Cardiac fibroblast (primary cell): ENCODE data around the gene ULK4.

Experiments
- DNase-seq, 2 donors: peaks; one replicate each; pipeline versions ENCODE4 v3.0.0 to v3.0.0-alpha.2; 2010; ENCODE audit warnings: low read depth in 2 of 2
- H3K4me3 ChIP-seq, 2 donors: replicated peaks in 1 of 2; 1 replicate in 1 of 2; 2 replicates in 1 of 2; pipeline ENCODE4 v1.5.1; 2011; ENCODE audit warnings: low read depth in 2 of 2, low read length in 2 of 2, mild to moderate bottlenecking in 2 of 2, moderate library complexity in 1 of 2
- TF ChIP-seq, protein P1 (sequence below): IDR thresholded peaks from one replicate; pipeline ENCODE4 v1.5.1; 2011; ENCODE audit warnings: low read depth, mild to moderate bottlenecking, low read length, inconsistent platforms

Gene ULK4

DNA sequence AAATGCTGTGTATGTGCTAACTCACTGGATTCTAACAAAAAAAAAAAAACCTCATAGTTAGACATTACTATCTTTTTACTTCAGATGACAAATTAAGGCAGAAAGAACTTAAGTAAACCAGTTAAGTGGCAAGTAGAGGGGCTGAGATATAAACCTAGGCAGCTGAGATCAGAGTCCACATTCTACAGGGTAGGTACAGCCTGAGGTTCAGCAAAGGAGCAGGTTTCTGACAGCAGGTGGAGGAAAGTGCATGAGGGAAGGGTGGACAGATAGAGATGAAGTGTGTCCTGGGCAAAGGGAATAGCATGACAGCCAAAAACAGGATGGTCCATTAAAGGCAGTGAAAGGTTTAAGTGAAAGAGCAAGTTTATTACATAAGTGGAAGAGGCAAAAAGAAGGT, 329.2 kb downstream of the ULK4 start:
- DNase-seq: no peak
- no peak overlapping the region for H3K4me3 ChIP-seq
- TF ChIP-seq, protein P1, sequence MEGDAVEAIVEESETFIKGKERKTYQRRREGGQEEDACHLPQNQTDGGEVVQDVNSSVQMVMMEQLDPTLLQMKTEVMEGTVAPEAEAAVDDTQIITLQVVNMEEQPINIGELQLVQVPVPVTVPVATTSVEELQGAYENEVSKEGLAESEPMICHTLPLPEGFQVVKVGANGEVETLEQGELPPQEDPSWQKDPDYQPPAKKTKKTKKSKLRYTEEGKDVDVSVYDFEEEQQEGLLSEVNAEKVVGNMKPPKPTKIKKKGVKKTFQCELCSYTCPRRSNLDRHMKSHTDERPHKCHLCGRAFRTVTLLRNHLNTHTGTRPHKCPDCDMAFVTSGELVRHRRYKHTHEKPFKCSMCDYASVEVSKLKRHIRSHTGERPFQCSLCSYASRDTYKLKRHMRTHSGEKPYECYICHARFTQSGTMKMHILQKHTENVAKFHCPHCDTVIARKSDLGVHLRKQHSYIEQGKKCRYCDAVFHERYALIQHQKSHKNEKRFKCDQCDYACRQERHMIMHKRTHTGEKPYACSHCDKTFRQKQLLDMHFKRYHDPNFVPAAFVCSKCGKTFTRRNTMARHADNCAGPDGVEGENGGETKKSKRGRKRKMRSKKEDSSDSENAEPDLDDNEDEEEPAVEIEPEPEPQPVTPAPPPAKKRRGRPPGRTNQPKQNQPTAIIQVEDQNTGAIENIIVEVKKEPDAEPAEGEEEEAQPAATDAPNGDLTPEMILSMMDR: no peak

DNA sequence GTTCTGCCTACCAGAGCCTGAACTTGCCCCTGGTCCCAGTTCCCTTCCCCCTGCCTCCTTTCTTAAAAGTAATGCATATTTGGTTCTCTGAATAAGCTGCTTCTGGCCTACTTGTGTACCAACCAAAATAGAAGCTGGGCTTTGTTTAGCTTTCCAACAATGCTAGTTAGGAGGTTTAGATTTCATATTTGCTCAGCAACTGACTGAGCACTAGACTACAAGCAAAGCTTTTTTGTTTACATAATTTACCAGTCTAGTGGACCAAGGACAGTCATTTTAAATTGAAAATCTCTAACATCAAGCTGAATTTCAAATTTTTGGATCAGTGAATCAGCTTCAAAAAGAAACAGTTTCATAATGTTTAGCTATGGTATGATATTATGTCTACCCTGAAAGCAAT, 331.2 kb downstream of the ULK4 start:
- no peak overlapping the region for H3K4me3 ChIP-seq
- no peak for DNase-seq
- TF ChIP-seq, protein P1: no peak

DNA sequence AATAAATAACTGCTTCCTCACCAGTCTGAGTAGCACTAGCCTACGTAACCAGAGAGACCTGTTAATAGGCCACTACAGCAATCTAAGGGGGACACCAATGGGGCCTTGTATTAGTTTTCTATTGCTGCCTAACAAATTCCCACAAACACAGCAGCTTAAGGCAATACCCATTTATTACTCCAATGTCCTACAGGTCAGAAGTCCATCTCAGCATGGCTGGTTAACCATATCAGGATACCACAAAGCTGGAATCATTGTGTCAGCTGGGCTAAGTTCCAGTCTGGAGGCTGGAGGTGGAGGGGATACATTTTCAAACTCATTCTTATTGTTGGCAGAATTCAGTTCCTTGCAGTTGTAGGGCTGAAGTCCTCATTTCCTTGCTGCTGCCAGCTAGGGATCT, 331.9 kb downstream of the ULK4 start:
- no peak overlapping the region for H3K4me3 ChIP-seq
- TF ChIP-seq, protein P1: no peak
- no peak for DNase-seq

DNA sequence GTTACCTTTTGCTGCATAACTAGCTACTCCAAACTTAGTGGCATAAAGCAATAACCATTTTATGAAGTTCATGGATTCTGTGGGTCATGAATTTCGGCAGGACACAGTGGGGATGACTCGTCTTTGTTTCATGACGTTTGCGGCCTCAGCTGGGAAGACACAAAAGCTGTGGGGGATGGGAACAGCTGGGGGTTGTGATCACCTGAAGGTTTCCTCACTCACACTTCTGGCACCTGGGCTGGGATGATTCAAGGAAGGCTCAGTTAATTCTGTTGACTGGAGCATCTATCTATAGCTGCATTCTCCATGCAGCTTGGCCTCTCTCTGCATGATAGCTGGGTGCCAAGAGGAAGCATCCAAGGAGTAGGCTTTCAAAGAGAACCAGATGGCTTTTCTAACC, 332.8 kb downstream of the ULK4 start:
- no peak for DNase-seq
- TF ChIP-seq, protein P1: no peak
- no peak overlapping the region for H3K4me3 ChIP-seq

DNA sequence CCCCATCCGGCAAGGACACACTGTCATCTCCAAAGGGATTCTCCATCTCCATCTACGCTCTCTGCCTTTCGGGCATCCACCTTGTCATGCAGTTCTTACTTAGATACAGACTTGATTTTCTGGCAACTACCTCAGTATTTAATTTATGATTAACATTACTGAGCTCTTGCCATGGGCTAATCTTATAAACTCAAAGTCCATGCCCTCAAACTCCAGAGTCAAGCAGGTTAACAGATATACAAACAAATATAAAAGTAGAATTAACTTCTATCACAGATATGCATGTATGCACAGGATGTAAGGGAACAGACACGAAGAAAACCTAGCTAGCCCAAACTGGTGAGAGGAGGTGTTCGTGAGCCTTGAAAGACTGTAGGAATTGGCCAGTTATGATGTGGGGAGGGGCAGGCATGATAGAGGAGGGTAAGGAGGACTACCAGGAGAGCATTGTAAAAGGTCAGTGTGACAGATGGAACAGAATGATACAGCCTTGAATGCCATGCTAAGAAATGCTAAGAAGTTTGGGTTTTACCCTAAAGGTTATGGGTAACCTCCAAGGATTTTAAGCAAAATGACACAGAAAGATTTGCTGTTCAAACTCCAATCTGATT, 334.3 kb downstream of the ULK4 start:
- TF ChIP-seq, protein P1: no peak
- H3K4me3 ChIP-seq: no peak overlapping the region
- DNase-seq: no peak

DNA sequence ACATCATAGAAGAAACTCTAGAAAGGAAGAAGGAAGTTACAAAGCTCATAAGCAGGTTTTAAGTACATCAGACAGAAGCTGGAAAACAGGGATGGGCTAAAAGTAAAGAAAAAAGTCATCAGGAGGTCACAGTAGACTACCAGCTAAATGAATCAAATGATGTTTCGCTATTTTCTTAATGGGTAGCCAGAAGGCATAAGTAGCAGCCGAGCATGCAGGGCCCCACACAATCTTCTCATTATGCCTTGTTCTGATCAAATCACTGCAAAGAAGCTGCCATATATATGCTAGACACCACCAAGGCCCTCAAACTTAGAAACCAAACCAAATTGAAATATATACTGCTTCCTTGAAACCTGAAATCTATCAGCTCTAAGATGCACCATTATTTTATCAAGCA, 349.1 kb downstream of the ULK4 start:
- H3K4me3 ChIP-seq: no peak overlapping the region
- TF ChIP-seq, protein P1: no peak
- no peak for DNase-seq

DNA sequence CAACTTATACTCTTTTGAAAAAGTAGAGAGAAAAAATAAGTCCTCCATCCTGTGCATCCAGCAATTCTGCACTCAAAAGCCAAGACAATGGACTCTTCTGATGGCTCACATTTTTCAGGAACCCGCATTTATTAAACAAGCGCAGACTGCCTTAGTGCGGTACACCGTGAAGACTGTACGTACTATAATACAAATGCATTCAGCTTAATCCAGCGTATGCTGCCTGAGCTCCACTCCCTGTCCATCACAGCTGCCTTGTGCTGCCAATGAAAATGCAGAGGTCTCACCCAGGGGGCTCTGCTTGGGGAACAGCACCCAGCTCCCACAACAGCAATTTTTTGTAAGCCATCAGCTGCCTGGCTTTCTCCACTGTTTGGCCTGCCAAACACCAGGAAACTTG, 350.9 kb downstream of the ULK4 start:
- no peak overlapping the region for H3K4me3 ChIP-seq
- DNase-seq: no peak
- TF ChIP-seq, protein P1: no peak
